WTC11 (cell line): ENCODE data around the gene SH2D1B.

Experiments used
- CTCF ChIP-seq: fragments of 200-600 bp; IDR thresholded peaks from 2 replicates; pipeline ENCODE4 v1.8.0; 2022; ENCODE audit warnings: antibody characterized with exemption
- ESRRA ChIP-seq: sonication (generic); formaldehyde crosslinking; IDR thresholded peaks from 2 replicates; pipeline ENCODE4 v1.8.1; 2022; ENCODE audit warnings: mild to moderate bottlenecking, missing genetic modification reagents, borderline replicate concordance
- FOXP4 ChIP-seq: sonication (generic); formaldehyde crosslinking; IDR thresholded peaks from 2 replicates; pipeline ENCODE4 v1.8.0; 2022; ENCODE audit warnings: mild to moderate bottlenecking, missing genetic modification reagents
- MAX ChIP-seq: sonication (generic); formaldehyde crosslinking; IDR thresholded peaks from 2 replicates; pipeline ENCODE4 v1.8.0; 2022; ENCODE audit warnings: mild to moderate bottlenecking, missing genetic modification reagents
- NFYB ChIP-seq: sonication (generic); formaldehyde crosslinking; conservative IDR thresholded peaks from 2 replicates; pipeline ENCODE4 v1.8.0; 2022; ENCODE audit warnings: low read depth, missing genetic modification reagents
- NR2C2 ChIP-seq: sonication (generic); formaldehyde crosslinking; IDR thresholded peaks from 2 replicates; pipeline ENCODE4 v1.8.0; 2022; ENCODE audit warnings: mild to moderate bottlenecking, missing genetic modification reagents
- RELA ChIP-seq: sonication (generic); formaldehyde crosslinking; IDR thresholded peaks from 2 replicates; pipeline ENCODE4 v1.8.1; 2022; ENCODE audit warnings: missing genetic modification reagents, mild to moderate bottlenecking, borderline replicate concordance
- SP1 ChIP-seq: sonication (generic); formaldehyde crosslinking; conservative IDR thresholded peaks from 2 replicates; pipeline ENCODE4 v1.8.1; 2022; ENCODE audit warnings: missing genetic modification reagents
- USF1 ChIP-seq: sonication (generic); formaldehyde crosslinking; IDR thresholded peaks from 2 replicates; pipeline ENCODE4 v1.8.0; 2022; ENCODE audit warnings: mild to moderate bottlenecking, missing genetic modification reagents
- ZNF121 ChIP-seq: sonication (generic); formaldehyde crosslinking; IDR thresholded peaks from 2 replicates; pipeline ENCODE4 v1.8.0; 2023; ENCODE audit warnings: missing genetic modification reagents
- ZNF512 ChIP-seq: sonication (generic); formaldehyde crosslinking; IDR thresholded peaks from 2 replicates; pipeline ENCODE4 v1.8.1; 2022; ENCODE audit warnings: missing genetic modification reagents, borderline replicate concordance

DNA sequence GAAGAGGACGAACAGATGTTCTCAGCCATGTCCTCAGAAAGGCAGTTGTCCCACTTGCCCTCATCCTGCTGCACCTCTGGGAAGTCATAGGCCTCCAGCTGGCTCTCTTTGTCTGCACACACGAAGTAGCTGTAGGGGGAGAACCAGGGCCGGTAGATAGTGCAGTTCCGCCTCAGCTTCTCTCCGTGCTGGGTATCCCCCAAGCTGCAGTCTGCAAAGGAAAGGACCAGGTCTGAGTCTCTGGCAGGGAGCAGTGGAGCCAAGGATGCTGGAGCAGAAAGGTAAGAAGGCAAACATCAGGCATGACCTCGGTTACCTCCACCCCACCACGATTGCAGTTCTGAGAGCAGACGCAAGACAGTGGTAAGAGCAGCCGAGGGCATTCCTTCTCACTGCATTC is 37.5 kb downstream of the SH2D1B start:
- TF ChIP-seq FOXP4 (no peak), CTCF (no peak), NR2C2 (no peak), ZNF121 (no peak), ESRRA (CRISPR knock-in tag) (no peak), SP1 (CRISPR knock-in tag) (no peak), ZNF512 (CRISPR knock-in tag) (no peak), MAX (CRISPR knock-in tag) (no peak), USF1 (CRISPR knock-in tag) (no peak), NFYB (CRISPR knock-in tag) (no peak), RELA (CRISPR knock-in tag) (no peak)
